ENCODE measurements around the gene GABBR2. TPM values are rescaled to one million over a fixed set of nuclear protein-coding genes. Genes with fewer than 3 reads are reported as not detected.

The GABBR2 gene
- total RNA-seq, 4 donors from 2014 or later = 2.4 to 13.6 (median 10.0) TPM

DNA sequence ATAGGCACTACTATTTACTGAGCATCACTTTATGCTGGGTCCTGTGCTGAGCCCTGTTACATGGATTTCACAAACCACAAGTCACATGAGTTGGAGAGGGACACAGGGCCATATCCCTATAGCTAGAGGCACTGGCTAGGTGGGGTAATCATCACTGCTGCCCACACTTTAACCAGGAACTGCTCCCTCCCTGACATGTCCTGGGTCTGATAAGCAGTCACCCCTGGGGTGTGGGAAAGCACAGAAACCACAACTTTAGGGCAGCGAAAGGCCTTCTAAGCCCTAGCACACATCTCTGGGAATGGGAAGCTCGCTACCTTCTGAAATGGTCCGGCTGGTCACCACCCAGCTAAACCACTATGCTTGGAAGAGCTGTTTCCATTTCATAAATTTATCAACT is 468.3 kb downstream of the GABBR2 start:
- peaks cover 0 to 19% of the 10 kb centered on the region in 2 donors for H3K4me1 ChIP-seq
- no peak overlapping the region for H3K4me3 ChIP-seq (replicated peaks in 1 of 3)
- no peaks in the 10 kb centered on the region for H3K9me3 ChIP-seq
- peaks cover 0 to 6% of the 10 kb centered on the region in 2 donors for H3K36me3 ChIP-seq
- intact Hi-C loops (cut with DNase I) = no loop called here
- H3K27me3 ChIP-seq = no peaks in the 10 kb centered on the region
- 87 to 93% methylated on average over 3 of the region's 3 CpGs for WGBS, 2 donors
- TF ChIP-seq, protein P1, sequence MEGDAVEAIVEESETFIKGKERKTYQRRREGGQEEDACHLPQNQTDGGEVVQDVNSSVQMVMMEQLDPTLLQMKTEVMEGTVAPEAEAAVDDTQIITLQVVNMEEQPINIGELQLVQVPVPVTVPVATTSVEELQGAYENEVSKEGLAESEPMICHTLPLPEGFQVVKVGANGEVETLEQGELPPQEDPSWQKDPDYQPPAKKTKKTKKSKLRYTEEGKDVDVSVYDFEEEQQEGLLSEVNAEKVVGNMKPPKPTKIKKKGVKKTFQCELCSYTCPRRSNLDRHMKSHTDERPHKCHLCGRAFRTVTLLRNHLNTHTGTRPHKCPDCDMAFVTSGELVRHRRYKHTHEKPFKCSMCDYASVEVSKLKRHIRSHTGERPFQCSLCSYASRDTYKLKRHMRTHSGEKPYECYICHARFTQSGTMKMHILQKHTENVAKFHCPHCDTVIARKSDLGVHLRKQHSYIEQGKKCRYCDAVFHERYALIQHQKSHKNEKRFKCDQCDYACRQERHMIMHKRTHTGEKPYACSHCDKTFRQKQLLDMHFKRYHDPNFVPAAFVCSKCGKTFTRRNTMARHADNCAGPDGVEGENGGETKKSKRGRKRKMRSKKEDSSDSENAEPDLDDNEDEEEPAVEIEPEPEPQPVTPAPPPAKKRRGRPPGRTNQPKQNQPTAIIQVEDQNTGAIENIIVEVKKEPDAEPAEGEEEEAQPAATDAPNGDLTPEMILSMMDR (IDR thresholded peaks at IDR 0.05) = no peak
- no peak for TF ChIP-seq POLR2A (IDR thresholded peaks at IDR 0.05)
- no peak for DNase-seq
- no peak overlapping the region for H3K27ac ChIP-seq

Other genes starting within 250 kb of the GABBR2 start
- gene ANKS6, start 87.6 kb upstream of the GABBR2 start, total RNA-seq = 10 to 100 TPM; 42.2 to 56.6 (median 49.9) TPM
- 10 to 100 TPM; 18.9 to 58.6 (median 36.5) TPM for gene GALNT12, start 98.7 kb upstream of the GABBR2 start, total RNA-seq
- gene COL15A1, start 235.0 kb upstream of the GABBR2 start, total RNA-seq = 10 to 100 TPM in 3 of 4 donors, 1 to 10 TPM in 1; 8.0 to 15.2 (median 12.8) TPM